Activated naive CD8-positive, alpha-beta T cell treated with anti-CD3 and anti-CD28 coated beads for 36 hours (primary cell): ENCODE results near the gene THYN1. TPM values are rescaled to one million over a fixed set of nuclear protein-coding genes. Genes with fewer than 3 reads are reported as not detected.
A peak's percentile ranks its signal among the peaks of the same experiment; 100 is the strongest.

Source experiments
- DNase-seq: peaks from one replicate; pipeline ENCODE4 v3.0.0; 2021
- H3K27ac Mint-ChIP-seq: one replicate; pipeline ENCODE4 v1.8.0; 2022; ENCODE audit warnings: mild to moderate bottlenecking, moderate library complexity, mixed read lengths
- H3K27me3 Mint-ChIP-seq: one replicate; pipeline ENCODE4 v1.8.0; 2022; ENCODE audit warnings: mild to moderate bottlenecking, mixed read lengths
- H3K36me3 Mint-ChIP-seq: one replicate; pipeline ENCODE4 v1.8.0; 2021; ENCODE audit warnings: mild to moderate bottlenecking, mixed read lengths
- H3K4me1 Mint-ChIP-seq: one replicate; pipeline ENCODE4 v1.8.0; 2021; ENCODE audit warnings: mixed read lengths
- H3K4me3 Mint-ChIP-seq: one replicate; pipeline ENCODE4 v1.8.0; 2022; ENCODE audit warnings: mild to moderate bottlenecking, moderate library complexity, mixed read lengths
- H3K9me3 Mint-ChIP-seq: one replicate; pipeline ENCODE4 v1.8.0; 2022; ENCODE audit warnings: mixed read lengths
- total RNA-seq, 2 experiments: library from RNA; stranded (reverse); gene quantifications; one replicate each; pipeline ENCODE4 v1.2.3, GENCODE V29; 2021

The THYN1 gene
- total RNA-seq, 2 experiments from 2014 or later: 79.5 to 79.8 TPM

DNA sequence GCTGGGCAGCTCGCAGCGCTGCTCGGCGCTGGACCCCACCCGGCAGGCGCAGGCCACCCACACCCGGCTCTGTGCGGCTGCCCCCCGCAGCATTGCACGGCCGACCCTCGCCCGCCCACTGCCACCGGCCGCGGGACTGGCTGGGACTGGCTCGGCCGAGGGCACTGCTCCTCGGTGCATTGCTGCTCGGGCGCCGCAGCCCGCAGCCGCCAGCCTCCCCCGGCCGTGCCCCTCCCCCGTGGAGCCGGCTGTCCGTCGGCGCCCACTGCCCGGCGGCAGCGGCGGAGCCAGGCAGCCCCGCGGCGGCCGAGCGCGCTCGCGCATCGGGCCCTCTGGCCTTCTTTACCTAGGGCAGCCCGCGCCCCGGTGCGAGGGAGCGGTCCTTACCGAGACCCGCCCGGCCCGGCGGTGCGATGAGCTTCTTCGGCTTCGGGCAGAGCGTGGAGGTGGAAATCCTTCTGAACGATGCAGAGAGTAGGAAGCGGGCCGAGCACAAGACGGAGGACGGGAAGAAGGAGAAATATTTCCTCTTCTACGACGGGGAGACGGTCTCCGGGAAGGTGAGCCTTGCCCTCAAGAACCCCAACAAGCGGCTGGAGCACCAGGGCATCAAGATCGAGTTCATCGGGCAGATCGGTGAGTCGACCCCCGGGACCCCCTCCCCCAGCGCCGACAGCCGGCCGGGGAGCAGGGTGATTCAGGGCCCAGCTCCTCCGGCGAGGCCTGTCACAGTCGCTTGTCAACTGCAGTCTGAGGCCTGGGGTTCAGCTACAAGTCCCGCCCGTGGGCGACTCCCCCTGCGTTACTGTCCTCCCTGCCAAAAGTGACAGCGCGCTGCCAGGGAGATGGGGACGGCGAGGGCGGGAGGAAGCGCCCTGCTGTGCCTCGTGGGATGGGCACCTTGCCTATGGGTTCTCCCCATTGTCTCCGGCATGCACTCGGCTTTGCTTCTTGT is 28.2 kb downstream of the THYN1 start:
- H3K27ac Mint-ChIP-seq: peak overlapping the region; percentile 84
- H3K27me3 Mint-ChIP-seq: no peaks in the 10 kb centered on the region
- peak; percentile 77 for DNase-seq
- peaks cover 26% of the 10 kb centered on the region for H3K36me3 Mint-ChIP-seq
- peak overlapping the region; percentile 87 for H3K4me3 Mint-ChIP-seq
- no peaks in the 10 kb centered on the region for H3K9me3 Mint-ChIP-seq
- peaks cover 71% of the 10 kb centered on the region for H3K4me1 Mint-ChIP-seq

- Mint-ChIP-seq H3K36me3 (peaks cover 24% of the 10 kb centered on the region), H3K4me3 (peak within 1 kb of the TSS; percentile 96), H3K4me1 (peaks cover 62% of the 10 kb centered on the region), H3K27ac (peak within 1 kb of the TSS; percentile 97), H3K27me3 (no peaks in the 10 kb centered on the region), H3K9me3 (no peaks in the 10 kb centered on the region)
- DNase-seq: peak; percentile 96
Observed at GRCh38 chr11:134223836-134224709, 29.1 kb downstream of the THYN1 start, which contains the start of the genes NCAPD3 and VPS26B. TSS of gene NCAPD3 (minus strand) at chr11:134223967. CDS start at chr11:134223926, 41 bp downstream. TSS of gene VPS26B (plus strand) at chr11:134224671. CDS start at chr11:134225123, 452 bp downstream.

GRCh38 chr11:134223121-134223520 is 30.0 kb downstream of the THYN1 start:
- DNase-seq: no peak
- Mint-ChIP-seq H3K27me3 (no peaks in the 10 kb centered on the region), H3K27ac (peak overlapping the region; percentile 97), H3K4me3 (peak overlapping the region; percentile 96), H3K4me1 (peaks cover 54% of the 10 kb centered on the region), H3K36me3 (peaks cover 33% of the 10 kb centered on the region), H3K9me3 (no peaks in the 10 kb centered on the region)

DNA sequence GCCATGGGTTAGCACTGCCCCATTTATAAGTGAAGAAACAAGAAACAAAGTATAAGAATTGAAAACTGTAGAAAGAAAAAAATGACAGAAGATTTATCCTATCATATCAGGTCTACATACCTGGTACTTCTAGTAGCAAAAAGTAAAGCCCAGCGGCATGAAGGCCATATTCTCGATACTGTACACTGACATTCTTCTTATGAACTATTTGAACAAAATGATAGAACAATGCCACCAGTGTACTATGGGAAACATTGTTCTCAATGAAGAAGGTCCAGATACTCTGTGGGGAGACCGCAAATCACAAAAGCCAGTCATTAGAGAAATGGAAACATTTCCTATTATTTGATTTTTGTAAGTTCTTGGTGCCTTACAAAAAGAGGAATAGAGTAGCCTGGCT is 36.3 kb downstream of the THYN1 start:
- no peak overlapping the region for H3K4me3 Mint-ChIP-seq
- H3K36me3 Mint-ChIP-seq: peaks cover 24% of the 10 kb centered on the region
- peaks cover 28% of the 10 kb centered on the region for H3K4me1 Mint-ChIP-seq
- no peak for DNase-seq
- H3K27me3 Mint-ChIP-seq: no peaks in the 10 kb centered on the region
- no peaks in the 10 kb centered on the region for H3K9me3 Mint-ChIP-seq
- no peak overlapping the region for H3K27ac Mint-ChIP-seq

GRCh38 chr11:134215836-134216235 is 37.3 kb downstream of the THYN1 start:
- Mint-ChIP-seq H3K27me3 (no peaks in the 10 kb centered on the region), H3K36me3 (peaks cover 27% of the 10 kb centered on the region), H3K27ac (no peak overlapping the region), H3K4me1 (peaks cover 22% of the 10 kb centered on the region), H3K4me3 (no peak overlapping the region), H3K9me3 (no peaks in the 10 kb centered on the region)
- DNase-seq: no peak

GRCh38 chr11:134207538-134208239 is 45.5 kb downstream of the THYN1 start:
- Mint-ChIP-seq H3K27ac (no peak overlapping the region), H3K36me3 (peaks cover 49% of the 10 kb centered on the region)
- DNase-seq: peak; percentile 63

DNA sequence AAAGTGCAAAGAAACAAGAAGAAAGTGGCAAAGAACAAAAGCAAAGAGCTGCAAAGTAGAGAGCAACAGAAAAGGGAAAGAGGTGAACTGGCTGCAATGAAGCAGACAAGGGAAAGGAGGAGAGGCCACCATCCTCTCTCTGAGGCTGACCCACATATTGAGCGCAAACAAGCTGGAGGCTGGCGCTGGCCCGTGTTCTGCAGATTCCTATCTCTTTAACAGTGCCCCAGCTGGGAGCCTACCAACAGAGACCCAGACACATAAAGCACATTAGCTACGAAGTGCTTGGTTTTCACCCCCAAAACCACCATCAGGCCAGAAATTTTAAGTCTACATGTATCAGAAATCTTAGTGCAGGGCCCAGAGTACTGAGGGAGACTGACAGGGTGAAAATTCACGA is 47.0 kb downstream of the THYN1 start:
- Mint-ChIP-seq H3K36me3 (peaks cover 50% of the 10 kb centered on the region), H3K27ac (no peak overlapping the region), H3K4me1 (no peaks in the 10 kb centered on the region), H3K27me3 (no peaks in the 10 kb centered on the region), H3K4me3 (no peak overlapping the region), H3K9me3 (no peaks in the 10 kb centered on the region)
- no peak for DNase-seq

More at GRCh38 chr11:134207538-134208239, 45.5 kb downstream of the THYN1 start:
- Mint-ChIP-seq H3K4me3 (no peak overlapping the region), H3K9me3 (no peaks in the 10 kb centered on the region), H3K4me1 (no peaks in the 10 kb centered on the region), H3K27me3 (no peaks in the 10 kb centered on the region)

GRCh38 chr11:134205729-134206128 is 47.4 kb downstream of the THYN1 start:
- Mint-ChIP-seq H3K4me1 (no peaks in the 10 kb centered on the region), H3K27me3 (no peaks in the 10 kb centered on the region), H3K36me3 (peaks cover 50% of the 10 kb centered on the region), H3K4me3 (no peak overlapping the region), H3K9me3 (no peaks in the 10 kb centered on the region), H3K27ac (no peak overlapping the region)
- DNase-seq: no peak

DNA sequence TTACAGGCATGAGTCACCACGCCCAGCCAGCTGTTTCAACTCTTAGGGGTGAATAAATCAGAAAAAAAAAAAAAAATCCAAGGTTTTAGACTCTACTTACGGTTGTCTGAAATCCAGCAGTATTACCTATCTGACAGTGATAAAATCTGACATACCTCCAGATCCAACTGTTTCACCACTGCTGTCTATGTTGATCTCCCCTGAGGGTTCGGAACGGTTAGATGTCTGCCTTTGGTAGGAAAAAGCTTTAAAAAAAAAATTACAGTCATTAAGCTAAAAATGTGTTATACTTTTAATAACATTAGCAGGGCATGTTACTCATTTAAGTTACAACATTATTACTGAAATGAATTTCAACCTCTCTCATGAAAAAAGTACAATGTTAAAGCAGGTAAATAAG is 50.5 kb downstream of the THYN1 start:
- peaks cover 43% of the 10 kb centered on the region for H3K36me3 Mint-ChIP-seq
- no peaks in the 10 kb centered on the region for H3K9me3 Mint-ChIP-seq
- no peaks in the 10 kb centered on the region for H3K27me3 Mint-ChIP-seq
- no peaks in the 10 kb centered on the region for H3K4me1 Mint-ChIP-seq
- no peak overlapping the region for H3K27ac Mint-ChIP-seq
- no peak for DNase-seq
- no peak overlapping the region for H3K4me3 Mint-ChIP-seq

GRCh38 chr11:134200688-134201087 is 52.5 kb downstream of the THYN1 start:
- H3K4me3 Mint-ChIP-seq: no peak overlapping the region
- no peaks in the 10 kb centered on the region for H3K27me3 Mint-ChIP-seq
- no peak overlapping the region for H3K27ac Mint-ChIP-seq
- DNase-seq: no peak
- H3K4me1 Mint-ChIP-seq: no peaks in the 10 kb centered on the region
- H3K36me3 Mint-ChIP-seq: peaks cover 34% of the 10 kb centered on the region
- H3K9me3 Mint-ChIP-seq: no peaks in the 10 kb centered on the region

GRCh38 chr11:134199531-134199930 is 53.6 kb downstream of the THYN1 start:
- H3K4me1 Mint-ChIP-seq: no peaks in the 10 kb centered on the region
- no peak overlapping the region for H3K4me3 Mint-ChIP-seq
- H3K36me3 Mint-ChIP-seq: peaks cover 27% of the 10 kb centered on the region
- no peaks in the 10 kb centered on the region for H3K9me3 Mint-ChIP-seq
- H3K27ac Mint-ChIP-seq: no peak overlapping the region
- H3K27me3 Mint-ChIP-seq: no peaks in the 10 kb centered on the region
- DNase-seq: no peak

Other genes with a start within 250 kb of the THYN1 start
- gene JAM3, start 184.3 kb downstream of the THYN1 start, total RNA-seq: 10 to 100 TPM; 18.3 to 21.2 TPM
- 10 to 100 TPM; 93.4 to 96.7 TPM for gene NCAPD3, start 29.4 kb downstream of the THYN1 start, total RNA-seq
- gene VPS26B, start 28.7 kb downstream of the THYN1 start, total RNA-seq: 10 to 100 TPM; 28.8 to 30.3 TPM
- gene ACAD8, start 216 bp upstream of the THYN1 start, total RNA-seq: 10 to 100 TPM; 20.9 to 21.1 TPM
- 10 to 100 TPM in 1 of 2 experiments, 1 to 10 TPM in 1; 9.8 to 10.9 TPM for gene GLB1L3, start 23.0 kb upstream of the THYN1 start, total RNA-seq
- gene GLB1L2, start 78.6 kb upstream of the THYN1 start, total RNA-seq: 1 to 10 TPM; 9.1 to 9.3 TPM
- under 1 TPM in 1 of 2 experiments, not detected in 1; 0.04 TPM for gene B3GAT1, start 158.9 kb upstream of the THYN1 start, total RNA-seq